Measurements from ENCODE around the gene EEF1G. TPM values are rescaled to one million over a fixed set of nuclear protein-coding genes. Genes with fewer than 3 reads are reported as not detected.

EEF1G gene
- total and polyA plus RNA-seq, 2 of the 13 experiments (the other 11 are each of a cell fraction or from before 2014, with no cell fraction given) = 1,787 to 2,144 TPM

- TF ChIP-seq STAT6 (CRISPR knock-in tag; IDR thresholded peaks at IDR 0.05; ENCODE audit: borderline replicate concordance) (no peak), ATRX (CRISPR knock-in tag; IDR thresholded peaks at IDR 0.05; ENCODE audit: borderline replicate concordance) (no peak), ZNF691 (CRISPR knock-in tag; IDR thresholded peaks at IDR 0.05; ENCODE audit: borderline replicate concordance, low read depth) (no peak), ZNF773 (CRISPR knock-in tag; IDR thresholded peaks at IDR 0.05; ENCODE audit: borderline replicate concordance) (no peak), KLF12 (CRISPR knock-in tag; IDR thresholded peaks at IDR 0.05; ENCODE audit: borderline replicate concordance) (no peak), ZNF577 (CRISPR knock-in tag; IDR thresholded peaks at IDR 0.05; ENCODE audit: borderline replicate concordance, low read depth) (no peak), HINFP (CRISPR knock-in tag; IDR thresholded peaks at IDR 0.05; ENCODE audit: low read depth) (no peak), ZNF598 (CRISPR knock-in tag; IDR thresholded peaks at IDR 0.05; ENCODE audit: borderline replicate concordance) (no peak), ZNF251 (CRISPR knock-in tag; IDR thresholded peaks at IDR 0.05) (no peak), RAD21 (CRISPR knock-in tag; IDR thresholded peaks at IDR 0.05) (no peak), SNRNP70 (IDR thresholded peaks at IDR 0.05; ENCODE audit: low read depth, low read length) (no peak), CC2D1A (CRISPR knock-in tag; IDR thresholded peaks at IDR 0.05) (no peak), ZNF549 (CRISPR knock-in tag; IDR thresholded peaks at IDR 0.05) (no peak), BCL6 (CRISPR knock-in tag; IDR thresholded peaks at IDR 0.05) (peak; percentile 78), ZNF20 (CRISPR knock-in tag; IDR thresholded peaks at IDR 0.05) (no peak), CREBL2 (CRISPR knock-in tag; IDR thresholded peaks at IDR 0.05; ENCODE audit: borderline replicate concordance) (no peak), PTBP1 (IDR thresholded peaks at IDR 0.05; ENCODE audit: low read depth, low read length, poor library complexity, severe bottlenecking) (no peak), RFX3 (CRISPR knock-in tag; IDR thresholded peaks at IDR 0.05) (no peak), UBTF (CRISPR knock-in tag; IDR thresholded peaks at IDR 0.05) (no peak), ZFY (CRISPR knock-in tag; IDR thresholded peaks at IDR 0.05) (peak; percentile 49; the same call in 1 of the 2 replicates), ZNF235 (CRISPR knock-in tag; IDR thresholded peaks at IDR 0.05; ENCODE audit: borderline replicate concordance) (no peak), HOXA9 (CRISPR knock-in tag; IDR thresholded peaks at IDR 0.05; ENCODE audit: borderline replicate concordance) (no peak)
Observed at GRCh38 chr11:62548545-62549335, 25.0 kb downstream of the EEF1G start (continued).

Data from HepG2 (cell line).